ENCODE measurements around the gene TMEM143. TPM values are rescaled to one million over a fixed set of nuclear protein-coding genes. Genes with fewer than 3 reads are reported as not detected.
"Not testable (repeated sequence)": the region's sequence is repeated elsewhere in the genome, so short reads cannot be mapped to it uniquely, and the experiment has no call there.

Gene TMEM143
- total RNA-seq, 1 donor from 2014 or later = 10.4 TPM

- peak; percentile 75 for DNase-seq (ENCODE audit: low read depth)
Observed at GRCh38 chr19:48391100-48392005, 27.6 kb upstream of the TMEM143 start, which contains the start of gene KDELR1. KDELR1 (minus strand) TSS chr19:48391551; CDS start chr19:48391358, 193 bp downstream.

GRCh38 chr19:48390188-48391099 lies 26.7 kb upstream of the TMEM143 start:
- DNase-seq (ENCODE audit: low read depth) = peak; percentile 74

- no peak for DNase-seq (ENCODE audit: low read depth)
Observed at GRCh38 chr19:48386981-48387380, 23.2 kb upstream of the TMEM143 start.

- no peak for DNase-seq (ENCODE audit: low read depth)
Observed at GRCh38 chr19:48385461-48386087, 21.8 kb upstream of the TMEM143 start.

- no peak for DNase-seq (ENCODE audit: low read depth)
Observed at GRCh38 chr19:48382286-48382685, 18.5 kb upstream of the TMEM143 start.

- DNase-seq (ENCODE audit: low read depth) = no peak
Observed at GRCh38 chr19:48381178-48381950, 17.6 kb upstream of the TMEM143 start.

- no peak for DNase-seq (ENCODE audit: low read depth)
Observed at GRCh38 chr19:48379058-48379457, 15.3 kb upstream of the TMEM143 start.

GRCh38 chr19:48378194-48378570 lies 14.4 kb upstream of the TMEM143 start:
- no peak for DNase-seq (ENCODE audit: low read depth)

- no peak for DNase-seq (ENCODE audit: low read depth)
Observed at GRCh38 chr19:48373567-48373966, 9.8 kb upstream of the TMEM143 start.

- peak; percentile 19 for DNase-seq (ENCODE audit: low read depth)
Observed at GRCh38 chr19:48372904-48373303, 9.2 kb upstream of the TMEM143 start.

GRCh38 chr19:48371771-48372170 lies 8.0 kb upstream of the TMEM143 start:
- DNase-seq (ENCODE audit: low read depth) = not testable (repeated sequence)

GRCh38 chr19:48371367-48371766 lies 7.6 kb upstream of the TMEM143 start:
- DNase-seq (ENCODE audit: low read depth) = no peak

- no peak for DNase-seq (ENCODE audit: low read depth)
Observed at GRCh38 chr19:48370955-48371354, 7.2 kb upstream of the TMEM143 start.

- peak; percentile 48 for DNase-seq (ENCODE audit: low read depth)
Observed at GRCh38 chr19:48368936-48369335, 5.2 kb upstream of the TMEM143 start.

- DNase-seq (ENCODE audit: low read depth) = no peak
Observed at GRCh38 chr19:48367855-48368254, 4.1 kb upstream of the TMEM143 start.

GRCh38 chr19:48365602-48366001 lies 1.9 kb upstream of the TMEM143 start:
- DNase-seq (ENCODE audit: low read depth) = no peak

GRCh38 chr19:48364598-48365348 lies 1.0 kb upstream of the TMEM143 start:
- no peak for DNase-seq (ENCODE audit: low read depth)

- no peak for DNase-seq (ENCODE audit: low read depth)
Observed at GRCh38 chr19:48363500-48363809, 285 bp downstream of the TMEM143 start.

GRCh38 chr19:48362716-48363499 lies 832 bp downstream of the TMEM143 start:
- peak; percentile 93 for DNase-seq (ENCODE audit: low read depth)

Data from myocyte (in vitro differentiated cells).